Measurements from ENCODE around the gene SNRNP200.

SNRNP200 gene

DNA sequence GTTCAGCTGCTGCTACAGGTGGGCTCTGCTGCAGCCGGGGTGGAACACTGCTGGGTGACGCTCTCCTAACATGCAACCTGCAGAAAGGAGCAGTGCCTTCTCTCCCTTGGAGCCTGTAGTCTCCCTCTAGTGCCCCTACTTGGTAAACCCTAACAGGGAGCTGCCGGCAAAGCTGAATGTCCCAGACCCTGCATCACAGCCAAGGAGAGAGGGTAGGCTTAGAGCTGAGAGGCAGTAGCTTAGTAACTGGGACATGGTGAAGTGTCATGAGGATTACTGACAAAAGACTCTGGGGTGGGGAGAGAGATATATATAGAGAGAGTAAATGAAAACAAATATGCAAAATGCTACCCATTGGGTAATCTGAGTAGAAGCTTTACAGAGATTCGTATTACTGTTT, 40.1 kb upstream of the SNRNP200 start:
- H3K27me3 ChIP-seq (ENCODE audit: insufficient read depth, poor library complexity, severe bottlenecking) = no peaks in the 10 kb centered on the region
- TF ChIP-seq, protein P1, sequence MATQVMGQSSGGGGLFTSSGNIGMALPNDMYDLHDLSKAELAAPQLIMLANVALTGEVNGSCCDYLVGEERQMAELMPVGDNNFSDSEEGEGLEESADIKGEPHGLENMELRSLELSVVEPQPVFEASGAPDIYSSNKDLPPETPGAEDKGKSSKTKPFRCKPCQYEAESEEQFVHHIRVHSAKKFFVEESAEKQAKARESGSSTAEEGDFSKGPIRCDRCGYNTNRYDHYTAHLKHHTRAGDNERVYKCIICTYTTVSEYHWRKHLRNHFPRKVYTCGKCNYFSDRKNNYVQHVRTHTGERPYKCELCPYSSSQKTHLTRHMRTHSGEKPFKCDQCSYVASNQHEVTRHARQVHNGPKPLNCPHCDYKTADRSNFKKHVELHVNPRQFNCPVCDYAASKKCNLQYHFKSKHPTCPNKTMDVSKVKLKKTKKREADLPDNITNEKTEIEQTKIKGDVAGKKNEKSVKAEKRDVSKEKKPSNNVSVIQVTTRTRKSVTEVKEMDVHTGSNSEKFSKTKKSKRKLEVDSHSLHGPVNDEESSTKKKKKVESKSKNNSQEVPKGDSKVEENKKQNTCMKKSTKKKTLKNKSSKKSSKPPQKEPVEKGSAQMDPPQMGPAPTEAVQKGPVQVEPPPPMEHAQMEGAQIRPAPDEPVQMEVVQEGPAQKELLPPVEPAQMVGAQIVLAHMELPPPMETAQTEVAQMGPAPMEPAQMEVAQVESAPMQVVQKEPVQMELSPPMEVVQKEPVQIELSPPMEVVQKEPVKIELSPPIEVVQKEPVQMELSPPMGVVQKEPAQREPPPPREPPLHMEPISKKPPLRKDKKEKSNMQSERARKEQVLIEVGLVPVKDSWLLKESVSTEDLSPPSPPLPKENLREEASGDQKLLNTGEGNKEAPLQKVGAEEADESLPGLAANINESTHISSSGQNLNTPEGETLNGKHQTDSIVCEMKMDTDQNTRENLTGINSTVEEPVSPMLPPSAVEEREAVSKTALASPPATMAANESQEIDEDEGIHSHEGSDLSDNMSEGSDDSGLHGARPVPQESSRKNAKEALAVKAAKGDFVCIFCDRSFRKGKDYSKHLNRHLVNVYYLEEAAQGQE (IDR thresholded peaks at IDR 0.05; ENCODE audit: insufficient replicate concordance, low read depth) = no peak
- no peak for TF ChIP-seq GABPA (IDR thresholded peaks at IDR 0.05; ENCODE audit: low read depth)
- TF ChIP-seq SPI1 (IDR thresholded peaks at IDR 0.05; ENCODE audit: borderline replicate concordance, low read depth) = no peak
- TF ChIP-seq, protein P2, sequence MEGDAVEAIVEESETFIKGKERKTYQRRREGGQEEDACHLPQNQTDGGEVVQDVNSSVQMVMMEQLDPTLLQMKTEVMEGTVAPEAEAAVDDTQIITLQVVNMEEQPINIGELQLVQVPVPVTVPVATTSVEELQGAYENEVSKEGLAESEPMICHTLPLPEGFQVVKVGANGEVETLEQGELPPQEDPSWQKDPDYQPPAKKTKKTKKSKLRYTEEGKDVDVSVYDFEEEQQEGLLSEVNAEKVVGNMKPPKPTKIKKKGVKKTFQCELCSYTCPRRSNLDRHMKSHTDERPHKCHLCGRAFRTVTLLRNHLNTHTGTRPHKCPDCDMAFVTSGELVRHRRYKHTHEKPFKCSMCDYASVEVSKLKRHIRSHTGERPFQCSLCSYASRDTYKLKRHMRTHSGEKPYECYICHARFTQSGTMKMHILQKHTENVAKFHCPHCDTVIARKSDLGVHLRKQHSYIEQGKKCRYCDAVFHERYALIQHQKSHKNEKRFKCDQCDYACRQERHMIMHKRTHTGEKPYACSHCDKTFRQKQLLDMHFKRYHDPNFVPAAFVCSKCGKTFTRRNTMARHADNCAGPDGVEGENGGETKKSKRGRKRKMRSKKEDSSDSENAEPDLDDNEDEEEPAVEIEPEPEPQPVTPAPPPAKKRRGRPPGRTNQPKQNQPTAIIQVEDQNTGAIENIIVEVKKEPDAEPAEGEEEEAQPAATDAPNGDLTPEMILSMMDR (IDR thresholded peaks at IDR 0.05; ENCODE audit: insufficient read depth, low read length) = no peak
- TF ChIP-seq POLR2AphosphoS5 (IDR thresholded peaks at IDR 0.05; ENCODE audit: low read depth) = no peak
- no peak overlapping the region for H3K27ac ChIP-seq (replicated peaks)
- DNase-seq (ENCODE audit: low read depth in 1 of 2, low spot score in 1 of 2) = no peak
- no peak overlapping the region for H3K4me3 ChIP-seq (replicated peaks; ENCODE audit: insufficient read depth, low read length)

DNA sequence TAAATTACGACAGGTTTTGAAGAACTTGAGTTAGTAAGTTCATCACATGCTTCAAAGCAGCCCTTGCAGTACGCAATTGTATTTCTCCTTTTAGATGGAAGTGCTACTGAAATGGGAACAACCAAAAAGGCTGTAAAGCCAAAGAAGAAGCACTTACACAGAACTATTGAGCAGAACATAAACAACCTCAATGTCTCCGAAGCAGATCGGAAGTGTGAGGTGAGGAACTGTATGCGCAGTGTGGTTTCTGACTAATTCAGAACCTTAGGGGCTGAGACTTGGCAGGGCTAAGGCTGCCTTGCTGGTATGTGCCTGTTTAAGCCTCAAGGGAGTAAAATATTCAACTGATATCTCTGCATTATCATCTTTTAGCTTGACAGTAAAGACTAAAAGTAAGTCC, 38.7 kb upstream of the SNRNP200 start:
- DNase-seq (ENCODE audit: low read depth in 1 of 2, low spot score in 1 of 2) = peak in 1 of 2 experiments; percentile 64
- Histone ChIP-seq H3K4me3 (replicated peaks; ENCODE audit: insufficient read depth, low read length) (no peak overlapping the region), H3K27me3 (ENCODE audit: insufficient read depth, poor library complexity, severe bottlenecking) (no peaks in the 10 kb centered on the region), H3K27ac (replicated peaks) (peak overlapping the region; percentile 54)
- no peak for TF ChIP-seq POLR2AphosphoS5 (IDR thresholded peaks at IDR 0.05; ENCODE audit: low read depth)
- TF ChIP-seq SPI1 (IDR thresholded peaks at IDR 0.05; ENCODE audit: borderline replicate concordance, low read depth) = no peak
- TF ChIP-seq, protein P2 (IDR thresholded peaks at IDR 0.05; ENCODE audit: insufficient read depth, low read length) = no peak
- TF ChIP-seq, protein P1 (IDR thresholded peaks at IDR 0.05; ENCODE audit: insufficient replicate concordance, low read depth) = no peak
- TF ChIP-seq GABPA (IDR thresholded peaks at IDR 0.05; ENCODE audit: low read depth) = no peak

DNA sequence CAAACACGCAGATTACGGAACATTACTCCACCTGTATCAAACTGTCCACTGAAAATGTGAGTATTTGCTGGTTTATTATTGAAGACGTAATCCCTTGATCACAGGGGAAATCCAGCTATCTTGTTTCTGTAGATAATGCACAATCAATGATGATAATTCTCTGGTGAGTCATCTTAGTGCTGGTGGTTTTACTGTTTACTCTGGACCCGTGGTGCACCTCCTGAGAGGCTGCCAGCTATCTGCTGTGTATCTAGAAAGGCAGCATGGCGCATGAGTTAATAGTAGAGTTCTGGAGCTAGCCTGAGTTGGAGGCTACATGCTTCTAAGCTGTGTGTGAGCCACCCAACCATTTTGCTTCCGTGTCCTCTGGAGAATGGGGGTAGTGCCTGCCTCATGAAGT, 36.7 kb upstream of the SNRNP200 start:
- no peak for DNase-seq (ENCODE audit: low read depth in 1 of 2, low spot score in 1 of 2)
- no peak for TF ChIP-seq SPI1 (IDR thresholded peaks at IDR 0.05; ENCODE audit: borderline replicate concordance, low read depth)
- TF ChIP-seq GABPA (IDR thresholded peaks at IDR 0.05; ENCODE audit: low read depth) = no peak
- TF ChIP-seq, protein P2 (IDR thresholded peaks at IDR 0.05; ENCODE audit: insufficient read depth, low read length) = no peak
- TF ChIP-seq, protein P1 (IDR thresholded peaks at IDR 0.05; ENCODE audit: insufficient replicate concordance, low read depth) = no peak
- TF ChIP-seq POLR2AphosphoS5 (IDR thresholded peaks at IDR 0.05; ENCODE audit: low read depth) = no peak
- Histone ChIP-seq H3K27ac (replicated peaks) (no peak overlapping the region), H3K4me3 (replicated peaks; ENCODE audit: insufficient read depth, low read length) (no peak overlapping the region), H3K27me3 (ENCODE audit: insufficient read depth, poor library complexity, severe bottlenecking) (no peaks in the 10 kb centered on the region)

Data from HL-60 (cell line).